Left lung (tissue), 10 donors: Measurements from ENCODE around the gene CNGA2. TPM values are rescaled to one million over a fixed set of nuclear protein-coding genes. Genes with fewer than 3 reads are reported as not detected.

Source experiments
- ATAC-seq: fragments of 200-7000 bp; cut with Tn5 transposase; one replicate; pipeline ENCODE4 v1.9.1; 2020; ENCODE audit warnings: moderate library complexity
- DNase-seq, 4 donors: peaks; one replicate each; pipeline ENCODE4 v3.0.0-alpha.2; 2013 to 2020
- H3K27ac ChIP-seq, 2 donors: fragments of 200-600 bp; sonication (generic) in 1 of 2; one replicate each; pipeline versions ENCODE4 v1.5.0 to v1.8.0; 2020 to 2021
- H3K27me3 ChIP-seq, 2 donors: fragments of 200-600 bp; sonication (generic) in 1 of 2; one replicate each; pipeline versions ENCODE4 v1.5.0 to v1.8.0; 2020 to 2021
- H3K36me3 ChIP-seq, 2 donors: fragments of 200-600 bp; sonication (generic) in 1 of 2; one replicate each; pipeline versions ENCODE4 v1.5.0 to v1.8.0; 2020 to 2021
- H3K4me1 ChIP-seq, 2 donors: fragments of 200-600 bp; one replicate each; pipeline ENCODE4 v1.8.0; 2021
- H3K4me3 ChIP-seq, 2 donors: fragments of 200-600 bp; sonication (generic) in 1 of 2; one replicate each; pipeline versions ENCODE4 v1.5.0 to v1.8.0; 2020 to 2021; ENCODE audit warnings: mild to moderate bottlenecking in 1 of 2
- H3K9me3 ChIP-seq, 2 donors: fragments of 200-600 bp; sonication (generic) in 1 of 2; one replicate each; pipeline versions ENCODE4 v1.5.0 to v1.8.0; 2020 to 2021
- CTCF ChIP-seq, 2 donors: fragments of 200-600 bp; sonication (generic) in 1 of 2; IDR thresholded peaks; one replicate each; pipeline versions ENCODE4 v1.5.0 to v1.8.0; 2021; ENCODE audit warnings: antibody characterized with exemption in 2 of 2
- intact Hi-C, 2 donors: fragments of 100-400 bp; cut with DNase I; formaldehyde crosslinking; loops; one replicate each; pipeline versions ENCODE4 v1.11.2 to v1.14.2; 2022
- polyA plus RNA-seq, 6 donors: library from polyadenylated mRNA; unstranded; fragments of 120-200 nt; gene quantifications; one replicate each; pipeline ENCODE4 v1.2.1, GENCODE V29; 2013; ENCODE audit not compliant: insufficient read length in 6 of 6
- total RNA-seq, 2 donors: library from RNA; stranded (reverse); fragmentation: NEBNext Ultra II Directional; extraction: Animal tissue kit (Norgen Biotek cat#: 25700); gene quantifications; one replicate each; pipeline ENCODE4 v1.2.1, GENCODE V29; 2021
- donor health status: DM: no; HTN: yes; CAD: no.
- donor health status: DM: no; HTN: no; CAD: no.

CNGA2 gene
- total and polyA plus RNA-seq, 8 donors, result not detected

- Histone ChIP-seq H3K4me1 (no peaks in the 10 kb centered on the region), H3K27ac (no peak overlapping the region), H3K27me3 (no peaks in the 10 kb centered on the region), H3K36me3 (no peaks in the 10 kb centered on the region), H3K4me3 (no peak overlapping the region), H3K9me3 (no peaks in the 10 kb centered on the region)
- no peak for TF ChIP-seq CTCF (IDR thresholded peaks at IDR 0.05)
- ATAC-seq, result no peak
- intact Hi-C loops, result no loop called here
- DNase-seq, result no peak
Observed at GRCh38 chrX:151711154-151711553, 23.4 kb upstream of the CNGA2 start.

- Histone ChIP-seq H3K4me3 (no peak overlapping the region), H3K9me3 (no peaks in the 10 kb centered on the region), H3K4me1 (no peaks in the 10 kb centered on the region), H3K27ac (peak overlapping the region in 1 of 2 donors; percentile 18), H3K27me3 (no peaks in the 10 kb centered on the region), H3K36me3 (no peaks in the 10 kb centered on the region)
- intact Hi-C loops, result no loop called here
- DNase-seq (no peak), ATAC-seq (no peak)
- TF ChIP-seq CTCF (IDR thresholded peaks at IDR 0.05), result no peak
Observed at GRCh38 chrX:151711787-151712186, 22.8 kb upstream of the CNGA2 start.

- no peaks in the 10 kb centered on the region for H3K9me3 ChIP-seq
- no peak for ATAC-seq
- H3K4me3 ChIP-seq, result no peak overlapping the region
- intact Hi-C loops, result no loop called here
- DNase-seq, result no peak
- no peaks in the 10 kb centered on the region for H3K27me3 ChIP-seq
- no peaks in the 10 kb centered on the region for H3K4me1 ChIP-seq
- H3K36me3 ChIP-seq, result no peaks in the 10 kb centered on the region
- H3K27ac ChIP-seq, result no peak overlapping the region
- TF ChIP-seq CTCF (IDR thresholded peaks at IDR 0.05), result no peak
Observed at GRCh38 chrX:151712253-151712652, 22.3 kb upstream of the CNGA2 start.

- no peak for DNase-seq
- no peak overlapping the region for H3K27ac ChIP-seq
- intact Hi-C loops, result no loop called here
- TF ChIP-seq CTCF (IDR thresholded peaks at IDR 0.05), result peak; percentile 8 to 30
- no peaks in the 10 kb centered on the region for H3K36me3 ChIP-seq
- H3K27me3 ChIP-seq, result no peaks in the 10 kb centered on the region
- H3K4me3 ChIP-seq, result no peak overlapping the region
- peak; percentile 36 for ATAC-seq
- H3K9me3 ChIP-seq, result no peaks in the 10 kb centered on the region
- no peaks in the 10 kb centered on the region for H3K4me1 ChIP-seq
Observed at GRCh38 chrX:151713849-151714248, 20.7 kb upstream of the CNGA2 start.

GRCh38 chrX:151714362-151714761 is 20.2 kb upstream of the CNGA2 start:
- Histone ChIP-seq H3K27ac (no peak overlapping the region), H3K9me3 (no peaks in the 10 kb centered on the region), H3K27me3 (no peaks in the 10 kb centered on the region), H3K36me3 (no peaks in the 10 kb centered on the region), H3K4me3 (no peak overlapping the region), H3K4me1 (no peaks in the 10 kb centered on the region)
- DNase-seq (no peak), ATAC-seq (no peak)
- no peak for TF ChIP-seq CTCF (IDR thresholded peaks at IDR 0.05)
- intact Hi-C loops, result no loop called here
